A673 (cell line): ENCODE data around the gene RAB25. TPM values are rescaled to one million over a fixed set of nuclear protein-coding genes. Genes with fewer than 3 reads are reported as not detected.

Source experiments
- BruUV-seq: library from RNA; stranded (reverse); fragments of 400-500 nt; replicated peaks from 2 replicates; lab custom pipeline; 2021; lab: Mats Ljungman, UMichigan
- CTCF ChIA-PET: fragments of 300-600 bp; sonication (Branson Sonifier 250); formaldehyde crosslinking; loops from one replicate; lab custom pipeline; 2022; ENCODE audit warnings: antibody characterized with exemption; lab: Charles Lee
- POLR2A ChIA-PET: fragments of 300-600 bp; sonication (Branson Sonifier 250); formaldehyde crosslinking; loops from one replicate; lab custom pipeline; 2022; ENCODE audit warnings: antibody characterized with exemption; ENCODE audit not compliant: low non-redundant PET; lab: Charles Lee
- DNase-seq: peaks from one replicate; pipeline ENCODE4 v3.0.0-alpha.2; 2015; ENCODE audit warnings: low spot score
- H3K27ac ChIP-seq: fragments of 200-600 bp; sonication (generic); 2 replicates; pipeline ENCODE4 v1.5.1; 2016; ENCODE audit warnings: mixed run types, low read depth, mild to moderate bottlenecking, mixed read lengths, antibody characterized with exemption, low read length; ENCODE audit not compliant: poor library complexity, severe bottlenecking
- H3K27me3 ChIP-seq: fragments of 200-600 bp; sonication (generic); replicated peaks from 2 replicates; pipeline ENCODE4 v1.6.1; 2017; ENCODE audit warnings: mixed run types, low read depth, mild to moderate bottlenecking, mixed read lengths, antibody characterized with exemption, low read length; ENCODE audit not compliant: insufficient read depth, poor library complexity
- H3K36me3 ChIP-seq: fragments of 200-600 bp; sonication (generic); 2 replicates; pipeline ENCODE4 v1.6.1; 2016; ENCODE audit warnings: mixed run types, mild to moderate bottlenecking, mixed read lengths, antibody characterized with exemption, low read length; ENCODE audit not compliant: insufficient read depth, poor library complexity, severe bottlenecking
- H3K4me1 ChIP-seq: fragments of 200-600 bp; sonication (generic); 2 replicates; pipeline ENCODE4 v1.6.1; 2017; ENCODE audit warnings: mixed run types, mild to moderate bottlenecking, mixed read lengths, antibody characterized with exemption, low read length; ENCODE audit not compliant: insufficient read depth, poor library complexity, severe bottlenecking
- H3K4me3 ChIP-seq: fragments of 200-600 bp; sonication (generic); 2 replicates; pipeline ENCODE4 v1.5.1; 2016; ENCODE audit warnings: low read depth, mixed run types, mild to moderate bottlenecking, mixed read lengths, low read length; ENCODE audit not compliant: poor library complexity, severe bottlenecking
- H3K9me3 ChIP-seq: fragments of 200-600 bp; sonication (generic); 2 replicates; pipeline ENCODE4 v1.6.1; 2016; ENCODE audit warnings: mixed run types, low read depth, mild to moderate bottlenecking, mixed read lengths, antibody characterized with exemption, low read length; ENCODE audit not compliant: poor library complexity, severe bottlenecking
- EZH2 ChIP-seq: fragments of 200-600 bp; sonication (generic); IDR thresholded peaks from 2 replicates; pipeline ENCODE4 v1.6.1; 2017; ENCODE audit warnings: borderline replicate concordance, low read depth, mild to moderate bottlenecking, mixed read lengths, antibody characterized with exemption, low read length; ENCODE audit not compliant: poor library complexity, severe bottlenecking
- intact Hi-C: fragments of 100-400 bp; cut with micrococcal nuclease; formaldehyde crosslinking; loops from one replicate; pipeline ENCODE4 v1.10.0; 2022; ENCODE audit not compliant: unreplicated experiment
- total RNA-seq: library from RNA; stranded (reverse); gene quantifications from 2 replicates; pipeline ENCODE4 v1.2.3, GENCODE V29; 2021
- TF ChIP-seq, protein P1 (sequence below): fragments of 300-800, 200-600 bp; sonication (generic); conservative IDR thresholded peaks from 2 replicates; pipeline ENCODE4 v1.5.1; 2017; ENCODE audit warnings: low read depth, mild to moderate bottlenecking, antibody characterized with exemption, low read length, moderate library complexity, mixed read lengths

The RAB25 gene
- total RNA-seq, 1 experiment from 2014 or later: 0.47 TPM

DNA sequence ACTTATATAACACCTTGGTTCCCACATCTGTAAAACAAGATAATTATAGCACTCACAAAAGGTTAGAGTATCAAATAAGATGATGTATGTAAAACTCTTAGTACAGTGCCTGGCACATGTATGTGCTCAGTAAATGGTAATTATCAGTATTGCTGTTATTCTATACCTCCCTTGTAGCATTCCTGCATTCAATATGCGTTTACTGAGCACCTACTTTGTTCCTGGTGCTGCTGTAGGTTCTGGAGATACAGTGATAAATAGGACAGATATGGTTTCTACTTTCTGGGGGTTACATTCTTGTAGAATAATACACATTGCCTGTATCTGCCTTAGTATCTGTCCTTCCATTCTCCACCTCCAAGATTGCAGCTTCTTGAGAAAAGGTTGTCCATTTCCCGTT is 39.0 kb upstream of the RAB25 start:
- POLR2A ChIA-PET: no interaction called here
- Histone ChIP-seq H3K9me3 (no peaks in the 10 kb centered on the region), H3K4me1 (peaks cover 4% of the 10 kb centered on the region), H3K36me3 (peaks cover 28% of the 10 kb centered on the region), H3K27ac (no peak overlapping the region), H3K4me3 (no peak overlapping the region), H3K27me3 (no peaks in the 10 kb centered on the region)
- BruUV-seq: no TSS peak
- TF ChIP-seq, protein P1, sequence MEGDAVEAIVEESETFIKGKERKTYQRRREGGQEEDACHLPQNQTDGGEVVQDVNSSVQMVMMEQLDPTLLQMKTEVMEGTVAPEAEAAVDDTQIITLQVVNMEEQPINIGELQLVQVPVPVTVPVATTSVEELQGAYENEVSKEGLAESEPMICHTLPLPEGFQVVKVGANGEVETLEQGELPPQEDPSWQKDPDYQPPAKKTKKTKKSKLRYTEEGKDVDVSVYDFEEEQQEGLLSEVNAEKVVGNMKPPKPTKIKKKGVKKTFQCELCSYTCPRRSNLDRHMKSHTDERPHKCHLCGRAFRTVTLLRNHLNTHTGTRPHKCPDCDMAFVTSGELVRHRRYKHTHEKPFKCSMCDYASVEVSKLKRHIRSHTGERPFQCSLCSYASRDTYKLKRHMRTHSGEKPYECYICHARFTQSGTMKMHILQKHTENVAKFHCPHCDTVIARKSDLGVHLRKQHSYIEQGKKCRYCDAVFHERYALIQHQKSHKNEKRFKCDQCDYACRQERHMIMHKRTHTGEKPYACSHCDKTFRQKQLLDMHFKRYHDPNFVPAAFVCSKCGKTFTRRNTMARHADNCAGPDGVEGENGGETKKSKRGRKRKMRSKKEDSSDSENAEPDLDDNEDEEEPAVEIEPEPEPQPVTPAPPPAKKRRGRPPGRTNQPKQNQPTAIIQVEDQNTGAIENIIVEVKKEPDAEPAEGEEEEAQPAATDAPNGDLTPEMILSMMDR: no peak
- TF ChIP-seq EZH2: no peak
- no peak for DNase-seq
- intact Hi-C loops: loop anchor here (10.0 kb wide), 1 partner anchor 113 kb away; no protein-coding TSS in a partner anchor
- CTCF ChIA-PET: no interaction called here

DNA sequence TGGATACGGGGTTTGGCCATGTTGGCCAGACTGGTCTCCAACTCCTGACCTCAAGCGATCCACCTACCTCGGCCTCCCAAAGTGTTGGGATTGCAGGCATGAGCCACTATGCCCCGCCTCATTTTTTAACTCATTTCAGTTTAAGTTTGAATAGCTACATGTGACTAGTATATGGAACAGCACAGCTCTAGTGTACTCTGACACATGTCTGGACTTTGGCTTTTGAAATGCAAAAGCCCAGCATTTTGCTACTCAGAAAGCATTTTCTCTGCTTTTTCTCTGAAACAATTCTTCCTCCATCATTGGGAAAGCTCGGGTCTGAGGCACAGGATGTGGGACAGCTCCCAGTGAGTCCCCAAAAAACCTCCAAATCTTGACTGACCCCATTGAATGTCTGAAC is 36.2 kb upstream of the RAB25 start:
- no peak for TF ChIP-seq EZH2
- TF ChIP-seq, protein P1: no peak
- POLR2A ChIA-PET: no interaction called here
- BruUV-seq: no TSS peak

DNA sequence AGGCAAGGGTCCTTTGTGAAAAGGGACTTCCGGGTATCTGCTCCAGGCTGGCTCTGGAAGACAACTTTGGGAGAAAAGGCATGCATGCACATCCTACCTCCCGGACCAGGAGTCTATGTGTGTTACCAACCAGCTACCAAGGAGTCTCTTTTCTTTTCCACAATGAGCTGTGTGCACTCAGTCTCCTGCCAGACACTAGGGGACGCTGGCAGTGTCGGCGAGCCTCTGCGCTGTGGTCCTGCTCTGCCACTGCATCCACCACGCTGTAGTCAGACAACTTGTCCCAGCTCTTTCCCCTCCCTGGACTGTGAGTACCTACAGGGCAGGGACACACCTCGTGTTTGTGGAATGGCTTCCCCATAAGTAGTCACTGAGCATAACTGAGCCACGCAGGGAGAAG is 35.1 kb upstream of the RAB25 start:
- Histone ChIP-seq H3K4me3 (no peak overlapping the region), H3K27ac (no peak overlapping the region), H3K36me3 (no peaks in the 10 kb centered on the region), H3K4me1 (no peaks in the 10 kb centered on the region), H3K27me3 (no peaks in the 10 kb centered on the region), H3K9me3 (no peaks in the 10 kb centered on the region)
- POLR2A ChIA-PET: interaction anchor here (0.6 kb wide), 1 partner anchor 10 kb away, joined by 3 read pairs; no protein-coding TSS in a partner anchor
- CTCF ChIA-PET: interaction anchor here (0.7 to 1.1 kb wide), 3 partner anchors 26 to 41 kb away, joined by 3 to 13 read pairs (median 10); partner anchors contain the start of genes LAMTOR2 and UBQLN4
- peak; percentile 78 for DNase-seq
- BruUV-seq: no TSS peak
- TF ChIP-seq EZH2: no peak
- TF ChIP-seq, protein P1: peak; percentile 84
- intact Hi-C loops: loop anchor here (10.0 kb wide), 1 partner anchor 109 kb away; no protein-coding TSS in a partner anchor

More for the DNA sequence above, 36.2 kb upstream of the RAB25 start:
- no peak overlapping the region for H3K4me3 ChIP-seq
- CTCF ChIA-PET: no interaction called here
- no peak overlapping the region for H3K27ac ChIP-seq
- peaks cover 2% of the 10 kb centered on the region for H3K36me3 ChIP-seq
- intact Hi-C loops: loop anchor here (10.0 kb wide), 1 partner anchor 110 kb away; no protein-coding TSS in a partner anchor
- no peaks in the 10 kb centered on the region for H3K9me3 ChIP-seq
- no peaks in the 10 kb centered on the region for H3K27me3 ChIP-seq
- peaks cover 2% of the 10 kb centered on the region for H3K4me1 ChIP-seq
- DNase-seq: no peak
